Trophoblast cell (in vitro differentiated cells and primary cell): ENCODE results near the gene PTPRJ.

Experiments used
- DNase-seq, 2 donors: peaks; one replicate each; pipeline ENCODE4 v3.0.0-alpha.2; 2016
- H2AFZ ChIP-seq: 2 replicates; pipeline ENCODE4 v1.6.1; 2013; ENCODE audit warnings: low read length, moderate library complexity, mild to moderate bottlenecking; ENCODE audit not compliant: insufficient read depth, poor library complexity
- H2AK5ac ChIP-seq: 2 replicates; pipeline ENCODE4 v1.6.1; 2013; ENCODE audit warnings: mild to moderate bottlenecking, low read length
- H2BK120ac ChIP-seq: 2 replicates; pipeline ENCODE4 v1.6.1; 2013; ENCODE audit warnings: low read length, mild to moderate bottlenecking, moderate library complexity; ENCODE audit not compliant: insufficient read depth, poor library complexity
- H2BK12ac ChIP-seq: 2 replicates; pipeline ENCODE4 v1.6.1; 2013; ENCODE audit warnings: mild to moderate bottlenecking, low read length, moderate library complexity
- H2BK5ac ChIP-seq: 2 replicates; pipeline ENCODE4 v1.6.1; 2013; ENCODE audit warnings: low read length, low read depth, moderate library complexity, mild to moderate bottlenecking; ENCODE audit not compliant: poor library complexity
- H3K14ac ChIP-seq: 2 replicates; pipeline ENCODE4 v1.6.1; 2013; ENCODE audit warnings: mild to moderate bottlenecking, low read length
- H3K18ac ChIP-seq: 2 replicates; pipeline ENCODE4 v1.6.1; 2013; ENCODE audit warnings: mild to moderate bottlenecking, low read length
- H3K23ac ChIP-seq: 2 replicates; pipeline ENCODE4 v1.6.1; 2013; ENCODE audit warnings: low read length
- H3K27ac ChIP-seq: 2 replicates; pipeline ENCODE4 v1.5.1; 2013; ENCODE audit warnings: low read depth, mild to moderate bottlenecking, inconsistent platforms, low read length, moderate library complexity
- H3K27me3 ChIP-seq: 2 replicates; pipeline ENCODE4 v1.6.1; 2013; ENCODE audit warnings: inconsistent platforms, mild to moderate bottlenecking, low read length, moderate library complexity; ENCODE audit not compliant: insufficient read depth
- H3K36me3 ChIP-seq, 2 experiments: 1 replicate in 1 of 2; 2 replicates in 1 of 2; pipeline ENCODE4 v1.6.1; 2013; ENCODE audit warnings: low read length in 2 of 2, mild to moderate bottlenecking in 2 of 2, moderate library complexity in 1 of 2; ENCODE audit not compliant: insufficient read depth in 2 of 2, control insufficient read depth in 1 of 2
- H3K4ac ChIP-seq: 2 replicates; pipeline ENCODE4 v1.6.1; 2013; ENCODE audit warnings: low read depth, mild to moderate bottlenecking, low read length, moderate library complexity
- H3K4me1 ChIP-seq, 2 experiments: 1 replicate in 1 of 2; 2 replicates in 1 of 2; pipeline ENCODE4 v1.6.1; 2013; ENCODE audit warnings: low read length in 2 of 2, mild to moderate bottlenecking in 2 of 2, moderate library complexity in 1 of 2; ENCODE audit not compliant: insufficient read depth in 2 of 2, control insufficient read depth in 1 of 2
- H3K4me2 ChIP-seq: 2 replicates; pipeline ENCODE4 v1.6.1; 2013; ENCODE audit warnings: inconsistent platforms, mild to moderate bottlenecking, low read length, moderate library complexity
- H3K4me3 ChIP-seq: 2 replicates; pipeline ENCODE4 v1.5.1; 2013; ENCODE audit warnings: mild to moderate bottlenecking, low read depth, low read length, inconsistent platforms
- H3K79me1 ChIP-seq: one replicate; pipeline ENCODE4 v1.6.1; 2013; ENCODE audit warnings: low read length
- H3K79me2 ChIP-seq: 2 replicates; pipeline ENCODE4 v1.6.1; 2013; ENCODE audit warnings: low read length, mild to moderate bottlenecking; ENCODE audit not compliant: control insufficient read depth, insufficient read depth, poor library complexity
- H3K9ac ChIP-seq: 2 replicates; pipeline ENCODE4 v1.6.1; 2013; ENCODE audit warnings: mild to moderate bottlenecking, low read length
- H3K9me3 ChIP-seq: 2 replicates; pipeline ENCODE4 v1.6.1; 2013; ENCODE audit warnings: low read depth, mild to moderate bottlenecking, control low read depth, inconsistent platforms, low read length; ENCODE audit not compliant: insufficient read depth
- H4K12ac ChIP-seq: 2 replicates; pipeline ENCODE4 v1.6.1; 2013; ENCODE audit warnings: low read depth, mild to moderate bottlenecking, low read length, moderate library complexity
- H4K8ac ChIP-seq: 2 replicates; pipeline ENCODE4 v1.6.1; 2013; ENCODE audit warnings: low read depth, mild to moderate bottlenecking, low read length, moderate library complexity
- H4K91ac ChIP-seq: one replicate; pipeline ENCODE4 v1.6.1; 2013; ENCODE audit warnings: low read depth, mild to moderate bottlenecking, low read length, moderate library complexity
- WGBS: extraction: QIAGEN DNeasy Blood & Tissue Kit; methylation state at CpG from one replicate; pipeline ENCODE4 v1.1.7; 2013; ENCODE audit warnings: missing lambda C conversion rate; ENCODE audit not compliant: insufficient read length, insufficient coverage; ENCODE audit errors: extremely low coverage; 5-methylcytosine and 5-hydroxymethylcytosine counted together

PTPRJ gene

DNA sequence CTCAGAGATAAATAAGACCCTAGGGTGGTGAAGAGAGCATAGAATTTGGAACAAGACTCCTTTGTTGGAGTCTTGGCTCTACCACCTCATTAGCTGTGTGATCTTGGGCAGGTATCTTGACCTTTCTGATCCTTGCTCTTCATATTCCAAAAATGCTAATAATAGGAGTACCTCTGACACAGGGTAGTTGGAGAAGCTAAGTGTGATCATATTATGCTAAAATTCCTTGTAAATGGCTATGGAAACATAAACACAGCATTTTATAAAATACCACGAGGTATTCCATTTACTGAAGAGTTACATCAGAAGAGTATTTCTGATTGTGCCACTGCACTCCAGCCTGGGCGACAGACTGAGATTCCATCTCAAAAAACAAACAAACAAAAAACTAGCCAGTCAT is 9.4 kb downstream of the PTPRJ start:
- Histone ChIP-seq H3K23ac (no peak overlapping the region), H3K27me3 (no peaks in the 10 kb centered on the region), H2BK5ac (no peak overlapping the region), H3K79me2 (no peaks in the 10 kb centered on the region), H3K9ac (no peak overlapping the region), H3K4me3 (no peak overlapping the region), H2AK5ac (no peak overlapping the region), H4K8ac (no peak overlapping the region), H4K91ac (no peak overlapping the region), H2BK12ac (no peak overlapping the region), H3K36me3 (no peaks in the 10 kb centered on the region), H2AFZ (no peak overlapping the region), H3K4me2 (no peak overlapping the region), H4K12ac (no peak overlapping the region), H3K9me3 (no peaks in the 10 kb centered on the region), H3K18ac (no peak overlapping the region), H3K27ac (no peak overlapping the region), H3K4ac (no peak overlapping the region), H3K79me1 (no peaks in the 10 kb centered on the region), H3K4me1 (peaks cover 5 to 11% of the 10 kb centered on the region in 2 experiments), H3K14ac (no peak overlapping the region), H2BK120ac (no peak overlapping the region)
- WGBS: no CpG with 5 or more reads among the region's 2 CpGs
- no peak for DNase-seq

DNA sequence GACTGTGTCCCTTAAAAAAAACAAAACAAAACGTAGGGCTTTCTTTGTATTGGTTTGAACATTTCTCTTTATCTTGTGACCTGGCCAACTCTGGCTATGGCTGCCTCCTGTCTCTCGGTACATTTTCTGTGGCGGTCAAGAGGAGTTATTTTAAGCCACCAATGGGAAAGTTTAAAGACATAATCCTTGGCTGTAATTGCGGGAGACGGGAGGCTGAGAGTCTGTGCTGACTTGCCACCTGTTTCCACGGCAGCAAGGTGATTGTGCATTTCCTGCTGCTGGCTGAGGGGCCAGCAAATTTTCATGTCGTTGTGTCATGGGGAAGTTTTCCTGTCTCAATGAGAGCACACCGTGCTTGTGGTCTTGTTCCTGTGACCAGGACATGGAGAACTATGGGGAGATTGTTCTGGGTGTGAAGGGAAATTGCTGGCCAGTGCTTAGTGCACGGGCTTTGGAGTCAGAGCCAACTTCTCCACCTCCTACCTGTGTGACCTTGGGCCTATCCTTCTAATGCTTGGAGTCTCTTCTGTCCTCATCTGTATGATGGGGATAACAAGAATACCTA is 11.0 kb downstream of the PTPRJ start:
- H2AFZ ChIP-seq: no peak overlapping the region
- no peak overlapping the region for H3K14ac ChIP-seq
- H3K4me1 ChIP-seq: peaks cover 5 to 6% of the 10 kb centered on the region in 2 experiments
- no peaks in the 10 kb centered on the region for H3K36me3 ChIP-seq
- H3K9ac ChIP-seq: no peak overlapping the region
- no peaks in the 10 kb centered on the region for H3K9me3 ChIP-seq
- no peak overlapping the region for H2BK12ac ChIP-seq
- H3K79me2 ChIP-seq: no peaks in the 10 kb centered on the region
- H2AK5ac ChIP-seq: no peak overlapping the region
- no peak overlapping the region for H2BK5ac ChIP-seq
- H3K79me1 ChIP-seq: no peaks in the 10 kb centered on the region
- H3K27me3 ChIP-seq: no peaks in the 10 kb centered on the region
- H4K91ac ChIP-seq: no peak overlapping the region
- H4K8ac ChIP-seq: no peak overlapping the region
- DNase-seq: no peak
- H3K23ac ChIP-seq: no peak overlapping the region
- H3K4ac ChIP-seq: no peak overlapping the region
- no peak overlapping the region for H4K12ac ChIP-seq
- H3K4me3 ChIP-seq: no peak overlapping the region
- no peak overlapping the region for H3K18ac ChIP-seq
- H3K4me2 ChIP-seq: peak overlapping the region; percentile 25
- H2BK120ac ChIP-seq: no peak overlapping the region
- H3K27ac ChIP-seq: no peak overlapping the region
- no CpG with 5 or more reads among the region's 9 CpGs for WGBS

DNA sequence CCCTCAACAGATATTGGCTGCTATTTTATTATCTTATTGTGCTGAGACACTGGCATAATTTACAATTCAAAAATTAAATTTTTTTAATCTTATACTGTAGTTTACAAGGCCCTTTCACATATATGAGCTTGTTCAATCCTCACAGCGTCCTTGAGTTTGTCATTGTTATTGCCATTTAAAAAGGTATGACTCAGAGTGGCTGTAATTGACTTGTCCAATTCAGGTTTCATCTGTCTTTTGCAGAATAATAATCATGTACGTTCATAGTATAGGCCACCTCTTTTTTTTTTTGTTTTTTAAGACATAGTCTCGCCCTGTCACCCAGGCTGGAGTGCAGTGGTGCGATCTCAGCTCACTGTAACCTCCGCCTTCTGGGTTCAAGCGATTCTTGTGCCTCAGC is 11.5 kb downstream of the PTPRJ start:
- peaks cover 5 to 6% of the 10 kb centered on the region in 2 experiments for H3K4me1 ChIP-seq
- no peak overlapping the region for H3K27ac ChIP-seq
- H3K36me3 ChIP-seq: no peaks in the 10 kb centered on the region
- H3K4me2 ChIP-seq: no peak overlapping the region
- H3K27me3 ChIP-seq: no peaks in the 10 kb centered on the region
- no peak overlapping the region for H3K14ac ChIP-seq
- H3K9me3 ChIP-seq: no peaks in the 10 kb centered on the region
- no peak overlapping the region for H3K4me3 ChIP-seq
- no peak overlapping the region for H2BK12ac ChIP-seq
- H2BK120ac ChIP-seq: no peak overlapping the region
- H4K12ac ChIP-seq: no peak overlapping the region
- no peak overlapping the region for H3K18ac ChIP-seq
- H2AFZ ChIP-seq: no peak overlapping the region
- DNase-seq: no peak
- no peaks in the 10 kb centered on the region for H3K79me1 ChIP-seq
- H2BK5ac ChIP-seq: no peak overlapping the region
- H3K79me2 ChIP-seq: no peaks in the 10 kb centered on the region
- H3K9ac ChIP-seq: no peak overlapping the region
- H3K23ac ChIP-seq: no peak overlapping the region
- no peak overlapping the region for H4K8ac ChIP-seq
- H4K91ac ChIP-seq: no peak overlapping the region
- no peak overlapping the region for H2AK5ac ChIP-seq
- H3K4ac ChIP-seq: no peak overlapping the region
- no CpG with 5 or more reads among the region's 6 CpGs for WGBS

DNA sequence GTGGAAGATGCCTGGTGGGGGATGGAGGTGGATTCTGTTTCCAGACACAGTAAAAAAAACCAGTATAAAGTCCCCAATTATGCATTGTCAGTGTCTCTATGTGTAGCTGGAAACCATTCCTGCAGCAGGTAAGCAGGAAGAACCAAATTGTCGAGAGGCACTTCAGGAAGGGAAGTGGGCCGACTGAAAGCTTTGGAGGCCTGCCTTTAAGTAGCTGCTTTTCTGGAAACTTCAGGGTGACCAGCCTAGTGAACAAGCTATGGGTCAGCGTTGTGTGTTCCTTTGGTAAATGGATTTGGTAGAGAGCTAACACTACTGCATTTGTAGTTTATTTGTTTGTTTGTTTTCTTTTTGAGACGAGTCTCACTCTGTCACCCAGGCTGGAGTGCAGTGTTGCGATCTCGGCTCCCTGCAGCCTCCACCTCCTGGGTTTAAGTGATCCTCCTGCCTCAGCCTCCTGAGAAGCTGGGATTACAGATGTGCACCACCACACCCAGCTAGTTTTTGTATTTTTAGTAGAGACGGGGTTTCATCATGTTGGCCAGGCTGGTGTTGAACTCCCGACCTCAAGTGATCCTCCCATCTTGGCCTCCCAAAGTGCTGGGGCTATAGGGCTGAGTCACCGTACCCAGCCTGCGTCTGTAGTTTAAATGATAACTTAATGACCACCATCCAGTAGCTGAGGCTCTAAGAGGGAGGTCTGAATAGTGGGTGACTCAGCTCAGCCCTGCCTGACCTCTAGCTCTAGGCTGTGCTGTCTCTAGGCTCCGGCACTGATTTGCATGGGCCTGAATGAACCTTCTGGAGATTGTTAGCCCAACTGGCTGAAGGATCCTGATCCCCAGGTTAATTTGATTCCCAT is 12.8 kb downstream of the PTPRJ start:
- H3K27me3 ChIP-seq: no peaks in the 10 kb centered on the region
- H3K36me3 ChIP-seq: no peaks in the 10 kb centered on the region
- no peak overlapping the region for H2BK120ac ChIP-seq
- H4K12ac ChIP-seq: no peak overlapping the region
- no peak overlapping the region for H2BK12ac ChIP-seq
- no peak overlapping the region for H3K14ac ChIP-seq
- H3K79me2 ChIP-seq: no peaks in the 10 kb centered on the region
- H3K4me3 ChIP-seq: no peak overlapping the region
- peaks cover 5 to 11% of the 10 kb centered on the region in 2 experiments for H3K4me1 ChIP-seq
- DNase-seq: peak in 1 of 2 donors; percentile 21
- H3K9ac ChIP-seq: no peak overlapping the region
- no peak overlapping the region for H2AK5ac ChIP-seq
- H3K23ac ChIP-seq: no peak overlapping the region
- WGBS: no CpG with 5 or more reads among the region's 11 CpGs
- no peak overlapping the region for H3K18ac ChIP-seq
- H3K27ac ChIP-seq: no peak overlapping the region
- H2AFZ ChIP-seq: no peak overlapping the region
- H3K9me3 ChIP-seq: no peaks in the 10 kb centered on the region
- H4K8ac ChIP-seq: no peak overlapping the region
- no peak overlapping the region for H3K4ac ChIP-seq
- H2BK5ac ChIP-seq: no peak overlapping the region
- H3K4me2 ChIP-seq: no peak overlapping the region
- H4K91ac ChIP-seq: no peak overlapping the region
- H3K79me1 ChIP-seq: no peaks in the 10 kb centered on the region
